ENCODE results near the gene RAB8A.

The RAB8A gene

DNA sequence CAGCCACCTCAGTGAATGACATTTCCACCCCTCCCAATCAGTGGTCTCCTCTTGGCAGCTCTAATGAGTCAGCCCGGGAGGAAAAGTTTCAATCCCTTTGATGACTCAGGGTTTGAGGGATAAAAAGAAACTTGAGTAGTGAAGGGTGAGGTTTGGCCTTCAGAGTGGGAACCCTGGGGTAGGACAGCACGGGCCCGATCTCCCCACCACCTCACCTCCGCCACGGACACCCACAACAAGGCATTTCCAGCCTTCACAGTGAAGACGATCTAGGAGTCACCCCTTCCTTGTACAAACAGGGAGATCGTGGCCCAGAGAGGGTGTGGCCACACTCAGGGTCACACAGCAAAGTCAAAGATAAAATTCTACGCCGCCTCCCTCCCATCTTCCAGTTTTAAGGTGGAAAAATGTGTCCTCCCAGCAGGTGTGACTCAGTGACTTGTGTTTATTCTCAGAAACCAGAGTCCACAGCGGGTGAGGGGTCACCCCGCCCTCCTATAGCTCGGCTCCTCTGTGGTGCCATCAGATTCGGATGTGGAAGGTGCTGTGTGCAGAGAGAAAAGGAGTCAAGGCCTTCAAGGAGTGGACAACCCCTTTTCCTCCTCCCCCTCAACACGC, 49.4 kb downstream of the RAB8A start:
- TF ChIP-seq, protein P1, sequence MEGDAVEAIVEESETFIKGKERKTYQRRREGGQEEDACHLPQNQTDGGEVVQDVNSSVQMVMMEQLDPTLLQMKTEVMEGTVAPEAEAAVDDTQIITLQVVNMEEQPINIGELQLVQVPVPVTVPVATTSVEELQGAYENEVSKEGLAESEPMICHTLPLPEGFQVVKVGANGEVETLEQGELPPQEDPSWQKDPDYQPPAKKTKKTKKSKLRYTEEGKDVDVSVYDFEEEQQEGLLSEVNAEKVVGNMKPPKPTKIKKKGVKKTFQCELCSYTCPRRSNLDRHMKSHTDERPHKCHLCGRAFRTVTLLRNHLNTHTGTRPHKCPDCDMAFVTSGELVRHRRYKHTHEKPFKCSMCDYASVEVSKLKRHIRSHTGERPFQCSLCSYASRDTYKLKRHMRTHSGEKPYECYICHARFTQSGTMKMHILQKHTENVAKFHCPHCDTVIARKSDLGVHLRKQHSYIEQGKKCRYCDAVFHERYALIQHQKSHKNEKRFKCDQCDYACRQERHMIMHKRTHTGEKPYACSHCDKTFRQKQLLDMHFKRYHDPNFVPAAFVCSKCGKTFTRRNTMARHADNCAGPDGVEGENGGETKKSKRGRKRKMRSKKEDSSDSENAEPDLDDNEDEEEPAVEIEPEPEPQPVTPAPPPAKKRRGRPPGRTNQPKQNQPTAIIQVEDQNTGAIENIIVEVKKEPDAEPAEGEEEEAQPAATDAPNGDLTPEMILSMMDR (IDR thresholded peaks at IDR 0.05; ENCODE audit: extremely low read depth, insufficient read depth, missing control alignments): no peak
- DNase-seq (ENCODE audit: low spot score): no peak
- in situ Hi-C loops (cut with MboI; ENCODE audit: low pct_unique_long_range_greater_than_20kb, low sequenced_read_pairs, unreplicated experiment): loop anchor here (25.0 kb wide), 1 partner anchor 324 kb away; no protein-coding TSS in a partner anchor

GRCh38 chr19:16161840-16162239, 50.2 kb downstream of the RAB8A start:
- TF ChIP-seq, protein P1 (IDR thresholded peaks at IDR 0.05; ENCODE audit: extremely low read depth, insufficient read depth, missing control alignments): no peak
- no peak for DNase-seq (ENCODE audit: low spot score)

GRCh38 chr19:16164222-16164890, 52.7 kb downstream of the RAB8A start:
- TF ChIP-seq, protein P1 (IDR thresholded peaks at IDR 0.05; ENCODE audit: extremely low read depth, insufficient read depth, missing control alignments): no peak
- no peak for DNase-seq (ENCODE audit: low spot score)
- in situ Hi-C loops (cut with MboI; ENCODE audit: low pct_unique_long_range_greater_than_20kb, low sequenced_read_pairs, unreplicated experiment): loop anchor here (25.0 kb wide), 1 partner anchor 327 kb away; no protein-coding TSS in a partner anchor

More at GRCh38 chr19:16161840-16162239, 50.2 kb downstream of the RAB8A start:
- in situ Hi-C loops (cut with MboI; ENCODE audit: low pct_unique_long_range_greater_than_20kb, low sequenced_read_pairs, unreplicated experiment): loop anchor here (25.0 kb wide), 1 partner anchor 325 kb away; no protein-coding TSS in a partner anchor

DNA sequence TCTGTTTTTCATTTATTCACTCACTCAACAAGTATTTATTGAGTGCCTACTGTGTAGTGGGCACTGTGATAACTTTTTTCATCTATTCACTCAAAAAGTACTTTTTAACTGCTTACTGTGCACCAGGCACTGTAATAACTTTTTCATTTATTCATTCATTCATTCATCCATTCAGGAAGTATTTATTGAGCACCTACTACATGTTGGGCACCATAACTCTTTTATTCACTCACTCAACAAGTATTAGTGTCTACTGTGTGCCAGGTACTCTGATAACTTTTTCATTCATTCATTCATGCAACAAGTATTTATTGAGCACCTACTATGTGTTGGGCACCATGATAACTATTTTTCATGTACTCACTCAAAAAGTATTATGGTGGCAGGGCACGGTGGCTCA, 54.7 kb downstream of the RAB8A start:
- TF ChIP-seq, protein P1 (IDR thresholded peaks at IDR 0.05; ENCODE audit: extremely low read depth, insufficient read depth, missing control alignments): no peak
- in situ Hi-C loops (cut with MboI; ENCODE audit: low pct_unique_long_range_greater_than_20kb, low sequenced_read_pairs, unreplicated experiment): loop anchor here (25.0 kb wide), 1 partner anchor 329 kb away; no protein-coding TSS in a partner anchor
- DNase-seq (ENCODE audit: low spot score): no peak

DNA sequence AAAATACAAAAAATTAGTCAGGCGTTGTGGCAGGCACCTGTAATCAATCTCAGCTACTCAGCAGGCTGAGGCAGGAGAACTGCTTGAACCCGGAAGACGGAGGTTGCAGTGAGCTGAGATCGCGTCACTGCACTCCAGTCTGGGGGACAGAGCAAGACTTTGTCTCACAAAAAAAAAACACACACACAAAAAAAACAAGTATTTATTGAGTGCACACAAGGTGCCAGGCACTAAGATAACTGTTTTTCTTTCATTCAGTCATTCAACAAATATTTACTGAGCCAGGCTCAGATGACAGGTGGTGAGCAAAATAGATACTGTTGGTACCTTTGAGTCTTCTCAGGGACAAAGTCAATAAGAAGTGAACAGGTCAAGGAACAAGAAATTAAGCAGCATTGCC, 55.4 kb downstream of the RAB8A start:
- in situ Hi-C loops (cut with MboI; ENCODE audit: low pct_unique_long_range_greater_than_20kb, low sequenced_read_pairs, unreplicated experiment): loop anchor here (25.0 kb wide), 1 partner anchor 330 kb away; no protein-coding TSS in a partner anchor
- no peak for DNase-seq (ENCODE audit: low spot score)
- TF ChIP-seq, protein P1 (IDR thresholded peaks at IDR 0.05; ENCODE audit: extremely low read depth, insufficient read depth, missing control alignments): no peak

- in situ Hi-C loops (cut with MboI; ENCODE audit: low pct_unique_long_range_greater_than_20kb, low sequenced_read_pairs, unreplicated experiment): loop anchor here (25.0 kb wide), 1 partner anchor 331 kb away; no protein-coding TSS in a partner anchor
- DNase-seq (ENCODE audit: low spot score): no peak
- TF ChIP-seq, protein P1 (IDR thresholded peaks at IDR 0.05; ENCODE audit: extremely low read depth, insufficient read depth, missing control alignments): no peak
These were observed 56.9 kb downstream of the RAB8A start for GRCh38 chr19:16168465-16169081.

Measured in GM13977 (cell line).